B cell (primary cell): Measurements from ENCODE around the gene DGKE. TPM values are rescaled to one million over a fixed set of nuclear protein-coding genes. Genes with fewer than 3 reads are reported as not detected.

Experiments
- ATAC-seq: fragments of 200-7000 bp; cut with Tn5 transposase; one replicate; pipeline ENCODE4 v1.10.0; 2021; ENCODE audit warnings: low read depth, mild to moderate bottlenecking, moderate number of reproducible peaks, moderate library complexity
- CTCF ChIA-PET: fragments of 350-600 bp; sonication (Branson Sonifier 250); formaldehyde crosslinking; loops from one replicate; lab custom pipeline; 2021; ENCODE audit warnings: antibody characterized with exemption, inconsistent platforms; lab: Charles Lee
- POLR2A ChIA-PET: fragments of 350-600 bp; sonication (Branson Sonifier 250); formaldehyde crosslinking; loops from one replicate; lab custom pipeline; 2021; ENCODE audit warnings: antibody characterized with exemption; lab: Charles Lee
- DNase-seq: peaks from one replicate; pipeline ENCODE4 v3.0.0; 2013
- H2AFZ ChIP-seq: 2 replicates; pipeline ENCODE4 v1.6.1; 2012; ENCODE audit warnings: mild to moderate bottlenecking, low read depth, low read length; ENCODE audit not compliant: insufficient read depth, poor library complexity, severe bottlenecking
- H3K27ac ChIP-seq, 2 donors: 1 replicate in 1 of 2; 2 replicates in 1 of 2; pipeline ENCODE4 v1.5.1; 2012 to 2013; ENCODE audit warnings: low read length in 2 of 2, mild to moderate bottlenecking in 2 of 2, moderate library complexity in 1 of 2
- H3K27me3 ChIP-seq, 4 experiments: fragments of 200-600 bp in 1 of 4; sonication (generic) in 1 of 4; replicated peaks in 1 of 4; 1 replicate in 2 of 4; 2 replicates in 2 of 4; pipeline versions ENCODE4 v1.6.1 to v1.7.0; 2013 to 2016; ENCODE audit warnings: low read length in 3 of 4, mild to moderate bottlenecking in 2 of 4, mixed read lengths in 1 of 4, moderate library complexity in 1 of 4; ENCODE audit not compliant: insufficient read depth in 4 of 4, control insufficient read depth in 3 of 4; ENCODE audit errors: control extremely low read depth in 1 of 4
- H3K36me3 ChIP-seq, 2 experiments: replicated peaks in 1 of 2; 1 replicate in 1 of 2; 2 replicates in 1 of 2; pipeline versions ENCODE4 v1.6.1 to v1.7.1; 2013; ENCODE audit warnings: low read length in 1 of 2; ENCODE audit not compliant: insufficient read depth in 2 of 2, control insufficient read depth in 1 of 2; ENCODE audit errors: control extremely low read depth in 1 of 2, extremely low read depth in 1 of 2
- H3K4me1 ChIP-seq, 2 donors: fragments of 200-600 bp in 1 of 2; sonication (generic) in 1 of 2; 1 replicate in 1 of 2; 2 replicates in 1 of 2; pipeline versions ENCODE4 v1.5.1 to v1.6.1; 2013 to 2017; ENCODE audit warnings: low read length in 2 of 2; ENCODE audit not compliant: control insufficient read depth in 2 of 2, insufficient read depth in 2 of 2
- H3K4me2 ChIP-seq: replicated peaks from 2 replicates; pipeline ENCODE3; 2012; ENCODE audit warnings: mild to moderate bottlenecking, low read depth, low read length; ENCODE audit not compliant: poor library complexity, severe bottlenecking
- H3K4me3 ChIP-seq, 5 experiments: fragments of 200-600 bp in 1 of 5; sonication (generic) in 1 of 5; 1 replicate in 3 of 5; 2 replicates in 2 of 5; pipeline versions ENCODE4 v1.5.1 to v1.7.0; 2011 to 2016; ENCODE audit warnings: low read length in 4 of 5, mild to moderate bottlenecking in 4 of 5, low read depth in 2 of 5, control low read depth in 1 of 5, moderate library complexity in 1 of 5; ENCODE audit not compliant: insufficient read depth in 1 of 5; ENCODE audit errors: control extremely low read depth in 1 of 5, extremely low read depth in 1 of 5
- H3K79me2 ChIP-seq: fragments of 200-600 bp; sonication (generic); one replicate; pipeline ENCODE4 v1.6.0; 2016; ENCODE audit warnings: low read length; ENCODE audit not compliant: control insufficient read depth, insufficient read depth
- H3K9ac ChIP-seq: fragments of 200-600 bp; sonication (generic); 2 replicates; pipeline ENCODE4 v1.6.1; 2017; ENCODE audit warnings: mild to moderate bottlenecking, low read length, moderate library complexity
- H3K9me3 ChIP-seq, 3 donors: one replicate each; pipeline versions ENCODE4 v1.6.1 to v1.7.1; 2013; ENCODE audit warnings: low read length in 2 of 3; ENCODE audit not compliant: control insufficient read depth in 2 of 3, insufficient read depth in 1 of 3; ENCODE audit errors: control extremely low read depth in 1 of 3
- H4K20me1 ChIP-seq: 2 replicates; pipeline ENCODE4 v1.6.0; 2012; ENCODE audit warnings: mild to moderate bottlenecking, low read length; ENCODE audit not compliant: insufficient read depth, control insufficient read depth, poor library complexity, severe bottlenecking
- H3K27ac Mint-ChIP-seq: one replicate; pipeline ENCODE4 v1.8.0; 2021; ENCODE audit warnings: mixed read lengths
- H3K27me3 Mint-ChIP-seq: one replicate; pipeline ENCODE4 v1.8.0; 2021; ENCODE audit warnings: mixed read lengths
- H3K4me1 Mint-ChIP-seq: one replicate; pipeline ENCODE4 v1.8.0; 2021; ENCODE audit warnings: mixed read lengths
- H3K4me3 Mint-ChIP-seq: one replicate; pipeline ENCODE4 v1.8.0; 2021; ENCODE audit warnings: mixed read lengths
- H3K9me3 Mint-ChIP-seq: one replicate; pipeline ENCODE4 v1.8.0; 2022; ENCODE audit warnings: mixed read lengths; ENCODE audit not compliant: insufficient read depth
- EZH2 ChIP-seq: IDR thresholded peaks from 2 replicates; pipeline ENCODE4 v1.6.1; 2012; ENCODE audit warnings: borderline replicate concordance, low read depth, mild to moderate bottlenecking, moderate library complexity, low read length; ENCODE audit not compliant: insufficient read depth, poor library complexity, severe bottlenecking
- WGBS: methylation state at CpG from one replicate; pipeline ENCODE4 v1.1.5; 2013; ENCODE audit warnings: missing lambda C conversion rate; ENCODE audit not compliant: insufficient coverage; 5-methylcytosine and 5-hydroxymethylcytosine counted together
- intact Hi-C: fragments of 100-400 bp; cut with micrococcal nuclease; formaldehyde crosslinking; loops from one replicate; pipeline ENCODE4 v1.10.0; 2022
- polyA plus RNA-seq: library from polyadenylated mRNA; depleted of rRNA; stranded (reverse); fragments of >200 nt; gene quantifications from 2 replicates; pipeline ENCODE4 v1.2.3, GENCODE V29; 2012
- total RNA-seq, 2 donors: library from RNA; stranded (reverse); fragments of 120-200 nt in 1 of 2; gene quantifications; 1 replicate in 1 of 2; 2 replicates in 1 of 2; pipeline versions ENCODE4 v1.2.3 to v1.2.4, GENCODE V29; 2013 to 2022
- TF ChIP-seq, protein P1 (sequence below): fragments of 200-600 bp; IDR thresholded peaks from one replicate; pipeline ENCODE4 v1.8.0; 2022; ENCODE audit warnings: antibody characterized with exemption, mild to moderate bottlenecking

The DGKE gene
- total and polyA plus RNA-seq, 2 donors (not counting 1 experiment from before 2014, with no cell fraction given): 8.9 to 28.1 TPM

DNA sequence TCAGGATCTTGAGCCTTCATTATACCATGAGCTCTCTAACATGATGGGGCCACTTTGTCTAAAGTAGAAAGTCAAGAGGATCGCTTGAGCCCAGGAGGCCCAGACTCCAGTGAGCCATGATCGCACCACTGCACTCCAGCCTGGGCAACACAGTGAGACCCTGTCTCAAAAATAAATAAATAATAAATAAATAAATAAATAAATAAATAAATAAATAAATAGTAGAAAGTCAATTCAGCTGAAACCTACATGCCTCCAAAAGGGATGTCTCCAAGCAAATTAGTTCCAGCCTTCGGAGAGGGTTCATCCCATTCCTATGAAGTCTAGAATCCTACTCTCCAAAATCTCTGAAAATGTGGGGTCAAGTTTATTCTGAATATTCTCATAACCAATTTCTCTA, 26.2 kb upstream of the DGKE start:
- no peak overlapping the region for H3K4me3 Mint-ChIP-seq
- no peaks in the 10 kb centered on the region for H3K27me3 Mint-ChIP-seq
- no peaks in the 10 kb centered on the region for H3K9me3 Mint-ChIP-seq
- Histone ChIP-seq H3K9ac (no peak overlapping the region), H3K27ac (no peak overlapping the region), H4K20me1 (no peaks in the 10 kb centered on the region), H3K4me1 (no peaks in the 10 kb centered on the region), H3K9me3 (no peaks in the 10 kb centered on the region), H3K4me3 (no peak overlapping the region), H3K36me3 (no peaks in the 10 kb centered on the region), H2AFZ (no peak overlapping the region), H3K79me2 (no peaks in the 10 kb centered on the region), H3K4me2 (no peak overlapping the region), H3K27me3 (no peaks in the 10 kb centered on the region)
- intact Hi-C loops: no loop called here
- H3K27ac Mint-ChIP-seq: no peak overlapping the region
- ChIA-PET CTCF (interaction anchor here (0.8 kb wide), 1 partner anchor 9 kb away, joined by 3 read pairs; no protein-coding TSS in a partner anchor), POLR2A (no interaction called here)
- no CpG with 5 or more reads among the region's 3 CpGs for WGBS
- ATAC-seq (no peak), DNase-seq (no peak)
- TF ChIP-seq, protein P1, sequence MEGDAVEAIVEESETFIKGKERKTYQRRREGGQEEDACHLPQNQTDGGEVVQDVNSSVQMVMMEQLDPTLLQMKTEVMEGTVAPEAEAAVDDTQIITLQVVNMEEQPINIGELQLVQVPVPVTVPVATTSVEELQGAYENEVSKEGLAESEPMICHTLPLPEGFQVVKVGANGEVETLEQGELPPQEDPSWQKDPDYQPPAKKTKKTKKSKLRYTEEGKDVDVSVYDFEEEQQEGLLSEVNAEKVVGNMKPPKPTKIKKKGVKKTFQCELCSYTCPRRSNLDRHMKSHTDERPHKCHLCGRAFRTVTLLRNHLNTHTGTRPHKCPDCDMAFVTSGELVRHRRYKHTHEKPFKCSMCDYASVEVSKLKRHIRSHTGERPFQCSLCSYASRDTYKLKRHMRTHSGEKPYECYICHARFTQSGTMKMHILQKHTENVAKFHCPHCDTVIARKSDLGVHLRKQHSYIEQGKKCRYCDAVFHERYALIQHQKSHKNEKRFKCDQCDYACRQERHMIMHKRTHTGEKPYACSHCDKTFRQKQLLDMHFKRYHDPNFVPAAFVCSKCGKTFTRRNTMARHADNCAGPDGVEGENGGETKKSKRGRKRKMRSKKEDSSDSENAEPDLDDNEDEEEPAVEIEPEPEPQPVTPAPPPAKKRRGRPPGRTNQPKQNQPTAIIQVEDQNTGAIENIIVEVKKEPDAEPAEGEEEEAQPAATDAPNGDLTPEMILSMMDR: no peak
- TF ChIP-seq EZH2: no peak
- no peaks in the 10 kb centered on the region for H3K4me1 Mint-ChIP-seq

DNA sequence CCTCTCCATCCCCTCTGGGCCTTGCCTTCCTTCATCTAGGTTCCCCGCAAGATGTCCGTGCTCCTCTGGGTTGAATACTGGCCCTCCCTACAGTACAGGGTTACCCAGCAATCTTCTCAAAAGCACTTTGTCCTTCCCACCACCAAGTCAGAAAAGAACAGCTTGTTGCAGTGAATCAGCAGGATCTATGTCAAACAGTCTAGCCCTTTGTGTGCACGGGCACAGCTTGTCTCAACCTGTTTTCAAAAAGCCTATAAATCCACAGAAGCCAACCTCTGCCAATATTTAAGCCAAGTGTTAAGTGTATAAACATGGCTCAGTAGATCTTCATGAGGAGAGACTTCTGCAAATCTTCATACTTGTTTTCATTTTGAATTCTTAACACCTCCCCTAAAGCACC, 25.4 kb upstream of the DGKE start:
- ChIA-PET POLR2A (no interaction called here), CTCF (no interaction called here)
- Histone ChIP-seq H4K20me1 (no peaks in the 10 kb centered on the region), H3K27me3 (no peaks in the 10 kb centered on the region), H3K36me3 (no peaks in the 10 kb centered on the region), H3K27ac (no peak overlapping the region), H3K9me3 (no peaks in the 10 kb centered on the region), H3K79me2 (no peaks in the 10 kb centered on the region), H3K4me2 (no peak overlapping the region), H3K4me1 (no peaks in the 10 kb centered on the region), H3K9ac (no peak overlapping the region), H2AFZ (no peak overlapping the region), H3K4me3 (no peak overlapping the region)
- Mint-ChIP-seq H3K27ac (no peak overlapping the region), H3K4me3 (no peak overlapping the region), H3K4me1 (no peaks in the 10 kb centered on the region), H3K9me3 (no peaks in the 10 kb centered on the region), H3K27me3 (no peaks in the 10 kb centered on the region)
- no peak for DNase-seq
- intact Hi-C loops: no loop called here
- TF ChIP-seq, protein P1: no peak
- no peak for TF ChIP-seq EZH2
- no peak for ATAC-seq
- WGBS: 100% methylated on average over 2 of the region's 3 CpGs
